Adrenal gland (tissue), 12 donors: Measurements from ENCODE around the gene PRAMEF18. TPM values are rescaled to one million over a fixed set of nuclear protein-coding genes. Genes with fewer than 3 reads are reported as not detected.
"Not testable (repeated sequence)": the region's sequence is repeated elsewhere in the genome, so short reads cannot be mapped to it uniquely, and the experiment has no call there.

Source experiments
- DNase-seq, 7 donors: peaks; one replicate each; pipeline ENCODE4 v3.0.0-alpha.2; 2019 to 2020
- H3K27ac ChIP-seq, 5 donors: fragments of 200-600 bp; sonication (generic) in 4 of 5; 1 replicate in 3 of 5; 2 replicates in 2 of 5; pipeline versions ENCODE4 v1.5.1 to v1.8.0; 2016 to 2020; ENCODE audit warnings: mild to moderate bottlenecking in 1 of 5
- H3K27me3 ChIP-seq: fragments of 200-600 bp; 2 replicates; pipeline ENCODE4 v1.8.0; 2021
- H3K36me3 ChIP-seq, 2 donors: fragments of 200-600 bp; replicated peaks in 1 of 2; 1 replicate in 1 of 2; 2 replicates in 1 of 2; pipeline versions ENCODE4 v1.5.1 to v1.8.0; 2018 to 2022
- H3K4me1 ChIP-seq, 2 donors: fragments of 200-600 bp; replicated peaks in 1 of 2; 1 replicate in 1 of 2; 2 replicates in 1 of 2; pipeline versions ENCODE4 v1.5.1 to v1.8.0; 2018 to 2021
- H3K4me3 ChIP-seq, 4 donors: fragments of 200-600 bp; sonication (generic) in 3 of 4; one replicate each; pipeline ENCODE4 v1.5.1; 2016 to 2018
- H3K9me3 ChIP-seq, 3 donors: fragments of 200-600 bp; sonication (generic) in 1 of 3; replicated peaks in 1 of 3; 1 replicate in 2 of 3; 2 replicates in 1 of 3; pipeline versions ENCODE4 v1.5.1 to v1.8.0; 2016 to 2021
- POLR2A ChIP-seq, 2 donors: fragments of 450-650 bp; IDR thresholded peaks; one replicate each; pipeline ENCODE4 v1.6.1; 2017; ENCODE audit warnings: antibody characterized with exemption in 2 of 2, mild to moderate bottlenecking in 2 of 2, moderate library complexity in 1 of 2
- whole genome bisulfite sequencing, 4 donors: extraction: QIAGEN DNeasy Blood & Tissue Kit in 2 of 4; methylation state at CpG; one replicate each; pipeline versions ENCODE4 v1.1.5 to v1.1.7; 2013 to 2017; 5-methylcytosine and 5-hydroxymethylcytosine counted together
- intact Hi-C, 2 donors: fragments of 100-400 bp; cut with DNase I; formaldehyde crosslinking; loops; one replicate each; pipeline versions ENCODE4 v1.14.1 to v1.15.0; 2022 to 2023
- polyA plus RNA-seq, 3 donors: library from polyadenylated mRNA; stranded (reverse); fragments of 200-250 nt in 2 of 3; fragments of 350-450 nt in 1 of 3; fragmentation: Illumina TruSeq in 1 of 3; extraction: RNeasy Lipid Tissue Mini Kit (QIAGEN cat#74804) in 1 of 3; gene quantifications; one replicate each; pipeline ENCODE4 v1.2.3, GENCODE V29; 2013 to 2014
- total RNA-seq, 9 donors: library from RNA; depleted of rRNA in 4 of 9; stranded (reverse); fragments of >200 nt in 4 of 9; fragments of 120-200 nt in 1 of 9; fragmentation: NEBNext Ultra II Directional in 1 of 9; extraction: Animal tissue kit (Norgen Biotek cat#: 25700) in 1 of 9; gene quantifications; one replicate each; pipeline versions ENCODE4 v1.1.0 to v1.2.4, GENCODE V29; 2013 to 2023
- TF ChIP-seq, protein P1 (sequence below), 6 experiments: fragments of 450-650 bp in 4 of 6; fragments of 200-600 bp in 2 of 6; sonication (generic) in 1 of 6; IDR thresholded peaks; 1 replicate in 5 of 6; 2 replicates in 1 of 6; pipeline versions ENCODE4 v1.5.1 to v1.8.0; 2016 to 2021; ENCODE audit warnings: antibody characterized with exemption in 6 of 6, mild to moderate bottlenecking in 2 of 6, moderate library complexity in 1 of 6
- donor health status: healthy with polysubstance abuse.
- donor health status: Bipolar disorder and iron deficiency.
- donor health status: DM: yes; HTN: yes; CAD: no.
- donor health status: DM: no; HTN: no; CAD: no.
- donor health status: DM: no; HTN: no; CAD: no.
- donor health status: DM: yes; HTN: yes; CAD: no.

PRAMEF18 gene
- total and polyA plus RNA-seq, 12 donors = not detected

DNA sequence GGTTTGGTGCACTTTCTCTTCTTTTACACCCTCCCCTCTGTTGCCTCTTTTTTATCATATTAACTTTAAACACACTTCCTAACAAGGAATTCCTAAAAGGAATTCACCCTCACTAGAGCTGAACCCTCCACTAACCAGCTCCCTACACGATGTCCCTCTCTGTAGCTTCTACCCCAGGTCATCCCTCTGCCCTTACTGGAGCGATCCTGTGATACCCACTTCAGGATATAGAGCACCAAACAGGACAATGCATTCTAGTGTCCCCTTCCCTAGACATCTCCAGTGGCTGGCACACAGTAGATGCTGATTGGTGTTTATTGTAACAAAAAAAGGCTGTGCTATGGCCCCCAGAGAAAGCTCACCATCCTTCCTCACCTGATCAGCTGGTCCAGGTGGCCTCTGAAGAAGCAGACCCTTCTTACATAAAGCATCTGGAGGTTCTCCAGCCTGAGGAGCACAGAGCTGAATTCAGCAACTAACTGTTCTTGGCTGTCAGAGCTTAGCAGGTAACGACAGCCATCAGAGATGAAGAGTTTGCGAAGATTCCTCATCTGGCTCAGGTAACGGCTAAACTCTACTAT lies 1.4 kb downstream of the PRAMEF18 start:
- DNase-seq = peak in 1 of 7 donors; percentile 9
- intact Hi-C loops = no loop called here
- Histone ChIP-seq H3K4me3 (no peak overlapping the region), H3K27me3 (peaks cover 7% of the 10 kb centered on the region), H3K4me1 (no peaks in the 10 kb centered on the region), H3K36me3 (no peaks in the 10 kb centered on the region), H3K27ac (no peak overlapping the region), H3K9me3 (no peaks in the 10 kb centered on the region)
- TF ChIP-seq, protein P1, sequence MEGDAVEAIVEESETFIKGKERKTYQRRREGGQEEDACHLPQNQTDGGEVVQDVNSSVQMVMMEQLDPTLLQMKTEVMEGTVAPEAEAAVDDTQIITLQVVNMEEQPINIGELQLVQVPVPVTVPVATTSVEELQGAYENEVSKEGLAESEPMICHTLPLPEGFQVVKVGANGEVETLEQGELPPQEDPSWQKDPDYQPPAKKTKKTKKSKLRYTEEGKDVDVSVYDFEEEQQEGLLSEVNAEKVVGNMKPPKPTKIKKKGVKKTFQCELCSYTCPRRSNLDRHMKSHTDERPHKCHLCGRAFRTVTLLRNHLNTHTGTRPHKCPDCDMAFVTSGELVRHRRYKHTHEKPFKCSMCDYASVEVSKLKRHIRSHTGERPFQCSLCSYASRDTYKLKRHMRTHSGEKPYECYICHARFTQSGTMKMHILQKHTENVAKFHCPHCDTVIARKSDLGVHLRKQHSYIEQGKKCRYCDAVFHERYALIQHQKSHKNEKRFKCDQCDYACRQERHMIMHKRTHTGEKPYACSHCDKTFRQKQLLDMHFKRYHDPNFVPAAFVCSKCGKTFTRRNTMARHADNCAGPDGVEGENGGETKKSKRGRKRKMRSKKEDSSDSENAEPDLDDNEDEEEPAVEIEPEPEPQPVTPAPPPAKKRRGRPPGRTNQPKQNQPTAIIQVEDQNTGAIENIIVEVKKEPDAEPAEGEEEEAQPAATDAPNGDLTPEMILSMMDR (IDR thresholded peaks at IDR 0.05) = no peak
- TF ChIP-seq POLR2A (IDR thresholded peaks at IDR 0.05) = no peak
- WGBS, 4 donors = 85 to 89% (median 86%) methylated on average over 5 of the region's 5 CpGs

DNA sequence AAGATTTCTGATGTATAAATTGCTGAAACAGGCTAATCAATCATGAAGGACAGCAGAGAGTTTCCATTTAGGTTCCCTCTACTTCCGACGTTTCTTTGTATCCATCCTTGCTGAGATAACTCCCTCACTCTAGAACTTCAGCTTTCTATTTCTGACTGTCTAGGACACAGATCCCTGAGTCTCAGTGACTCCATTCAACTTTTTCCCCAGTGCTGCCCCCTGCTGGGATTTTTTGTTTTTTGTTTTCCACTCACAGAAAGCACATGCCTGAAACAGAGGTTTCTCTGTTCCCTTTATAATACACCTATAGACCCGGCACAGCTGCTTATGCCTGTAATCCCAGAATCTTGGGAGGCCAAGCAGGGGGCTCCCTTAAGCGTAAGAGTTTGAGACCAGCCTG lies 3.2 kb downstream of the PRAMEF18 start:
- H3K9me3 ChIP-seq, H3K36me3 ChIP-seq, H3K4me1 ChIP-seq, H3K27ac ChIP-seq, H3K4me3 ChIP-seq, DNase-seq, H3K27me3 ChIP-seq, intact Hi-C loops: not testable (repeated sequence)
- no CpG with 5 or more reads among the region's 4 CpGs for WGBS, 4 donors

DNA sequence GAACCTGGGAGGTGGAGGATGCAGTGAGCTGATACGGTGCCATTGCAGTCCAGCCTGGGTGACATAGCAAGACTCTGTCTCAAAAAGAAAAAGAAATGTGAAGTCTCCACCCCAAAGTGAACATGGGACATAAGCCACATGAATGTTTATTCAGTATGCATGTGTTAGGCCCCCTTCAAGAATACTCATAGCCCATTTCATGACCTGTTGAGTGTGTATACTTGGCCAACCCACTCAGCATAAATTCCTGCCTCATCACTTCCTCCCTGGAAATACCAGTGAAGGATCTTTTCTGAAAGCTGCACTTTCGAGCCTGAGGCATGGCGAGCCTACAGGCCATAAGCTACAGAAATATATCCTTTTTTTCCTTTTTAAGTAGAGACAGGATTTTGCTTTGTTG lies 6.8 kb downstream of the PRAMEF18 start:
- WGBS, 4 donors = no CpG with 5 or more reads among the region's 3 CpGs
- intact Hi-C loops, H3K4me1 ChIP-seq: not testable (repeated sequence)

DNA sequence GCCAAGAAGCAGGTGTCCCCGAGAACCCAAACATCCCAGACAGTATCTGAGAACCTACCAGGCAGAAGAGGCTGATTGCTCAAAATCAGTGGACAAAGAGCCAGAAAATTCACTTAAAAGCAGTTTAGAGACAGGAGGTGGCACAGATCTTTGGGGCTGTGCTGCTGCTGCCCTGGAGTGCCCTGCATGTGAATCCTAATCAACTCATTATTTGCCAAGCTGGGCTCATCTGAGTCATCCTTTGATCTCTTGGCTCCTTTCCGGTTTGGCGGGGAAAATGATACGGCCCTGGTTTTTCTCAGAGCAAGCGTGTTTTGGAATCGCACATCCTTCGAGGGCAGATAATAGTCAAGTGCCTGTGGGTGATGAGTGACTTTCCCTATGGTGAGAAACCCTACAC lies 9.3 kb downstream of the PRAMEF18 start:
- intact Hi-C loops, H3K27ac ChIP-seq, H3K36me3 ChIP-seq, DNase-seq, H3K27me3 ChIP-seq, H3K9me3 ChIP-seq, H3K4me3 ChIP-seq, H3K4me1 ChIP-seq: not testable (repeated sequence)
- WGBS, 4 donors = no CpG with 5 or more reads among the region's 7 CpGs

More for the DNA sequence above, 6.8 kb downstream of the PRAMEF18 start:
- H3K27me3 ChIP-seq, H3K36me3 ChIP-seq, H3K4me3 ChIP-seq, DNase-seq, H3K27ac ChIP-seq, H3K9me3 ChIP-seq: not testable (repeated sequence)

DNA sequence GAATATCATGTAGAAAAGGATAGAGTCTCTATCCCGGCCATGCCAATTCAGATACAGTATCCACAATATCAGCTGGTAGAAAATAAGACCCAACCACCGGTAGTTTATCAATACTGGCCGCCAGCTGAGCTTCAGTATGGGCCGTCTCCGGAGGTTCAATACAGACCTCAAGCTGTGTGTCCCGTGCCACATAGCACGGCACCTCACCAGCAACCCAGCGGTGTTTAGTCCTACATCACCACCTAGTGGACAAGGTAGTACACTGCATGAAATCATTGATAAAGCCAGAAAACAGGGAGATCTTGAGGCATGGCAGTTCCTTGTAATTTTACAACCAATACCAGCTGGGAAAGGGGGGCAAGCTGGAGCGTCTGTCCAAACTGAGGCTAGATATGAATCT lies 17.2 kb downstream of the PRAMEF18 start:
- H3K36me3 ChIP-seq, H3K4me3 ChIP-seq, H3K27me3 ChIP-seq, DNase-seq, H3K9me3 ChIP-seq, intact Hi-C loops, H3K4me1 ChIP-seq, H3K27ac ChIP-seq: not testable (repeated sequence)
- no CpG with 5 or more reads among the region's 9 CpGs for WGBS, 4 donors

DNA sequence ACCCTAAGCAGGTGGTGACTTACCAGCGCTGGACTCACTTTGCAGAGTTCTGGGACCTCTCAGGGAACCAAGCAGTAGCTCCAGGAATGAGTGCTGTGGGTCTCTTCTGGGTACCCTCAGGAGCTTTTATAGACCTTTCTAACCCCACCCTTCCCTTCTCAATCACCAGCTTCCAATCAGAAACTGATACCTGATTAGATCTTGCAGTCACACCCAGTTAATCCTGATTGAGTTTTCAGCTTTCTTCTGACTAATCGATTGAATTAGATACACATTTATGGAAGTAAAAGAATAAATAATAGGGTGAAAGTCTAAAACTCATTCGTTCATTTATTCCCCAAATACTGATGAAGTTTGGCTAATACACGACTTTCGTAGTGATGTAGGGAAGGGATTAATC lies 24.6 kb downstream of the PRAMEF18 start, which contains the start of gene PRAMEF13:
Gene PRAMEF13 (minus strand): TSS at position 101 of the 400 bp plus-strand sequence. CDS start 1,820 bp downstream, outside the sequence.
- H3K27me3 ChIP-seq, DNase-seq, H3K4me3 ChIP-seq, H3K9me3 ChIP-seq, intact Hi-C loops, H3K27ac ChIP-seq, H3K4me1 ChIP-seq, H3K36me3 ChIP-seq: not testable (repeated sequence)
- 80% methylated on average over 1 of the region's 5 CpGs; no CpG with 5 or more reads in 3 of the 4 donors for WGBS, 4 donors

Other genes starting within 250 kb of the PRAMEF18 start
- not detected for gene PRAMEF27, start 169.6 kb downstream of the PRAMEF18 start, total RNA-seq
- not detected for gene PRAMEF27, start 169.6 kb downstream of the PRAMEF18 start, polyA plus RNA-seq
- gene HNRNPCL3, start 165.4 kb downstream of the PRAMEF18 start, total RNA-seq = not detected
- not detected for gene HNRNPCL3, start 165.4 kb downstream of the PRAMEF18 start, polyA plus RNA-seq
- not detected for gene PRAMEF25, start 155.4 kb downstream of the PRAMEF18 start, total RNA-seq
- gene PRAMEF25, start 155.4 kb downstream of the PRAMEF18 start, polyA plus RNA-seq = not detected
- not detected for gene HNRNPCL2, start 109.3 kb downstream of the PRAMEF18 start, total RNA-seq
- not detected for gene HNRNPCL2, start 109.3 kb downstream of the PRAMEF18 start, polyA plus RNA-seq
- gene PRAMEF26, start 70.1 kb downstream of the PRAMEF18 start, total RNA-seq = not detected
- not detected for gene PRAMEF26, start 70.1 kb downstream of the PRAMEF18 start, polyA plus RNA-seq
- not detected for gene HNRNPCL4, start 60.5 kb downstream of the PRAMEF18 start, total RNA-seq
- not detected for gene HNRNPCL4, start 60.5 kb downstream of the PRAMEF18 start, polyA plus RNA-seq
- gene PRAMEF9, start 54.3 kb downstream of the PRAMEF18 start, total RNA-seq = not detected
- gene PRAMEF9, start 54.3 kb downstream of the PRAMEF18 start, polyA plus RNA-seq = not detected
- not detected for gene PRAMEF13, start 24.7 kb downstream of the PRAMEF18 start, total RNA-seq
- gene PRAMEF13, start 24.7 kb downstream of the PRAMEF18 start, polyA plus RNA-seq = not detected
- not detected for gene PRAMEF5, start 28.0 kb upstream of the PRAMEF18 start, total RNA-seq
- not detected for gene PRAMEF5, start 28.0 kb upstream of the PRAMEF18 start, polyA plus RNA-seq
- not detected for gene PRAMEF8, start 59.0 kb upstream of the PRAMEF18 start, total RNA-seq
- not detected for gene PRAMEF8, start 59.0 kb upstream of the PRAMEF18 start, polyA plus RNA-seq
- gene PRAMEF33, start 77.4 kb upstream of the PRAMEF18 start, total RNA-seq = not detected
- gene PRAMEF33, start 77.4 kb upstream of the PRAMEF18 start, polyA plus RNA-seq = not detected
- gene PRAMEF15, start 89.4 kb upstream of the PRAMEF18 start, total RNA-seq = not detected
- gene PRAMEF15, start 89.4 kb upstream of the PRAMEF18 start, polyA plus RNA-seq = not detected
- not detected for gene PRAMEF14, start 121.0 kb upstream of the PRAMEF18 start, total RNA-seq
- gene PRAMEF14, start 121.0 kb upstream of the PRAMEF18 start, polyA plus RNA-seq = not detected
- not detected for gene PRAMEF19, start 145.8 kb upstream of the PRAMEF18 start, total RNA-seq
- not detected for gene PRAMEF19, start 145.8 kb upstream of the PRAMEF18 start, polyA plus RNA-seq
- not detected for gene PRAMEF17, start 163.5 kb upstream of the PRAMEF18 start, total RNA-seq
- gene PRAMEF17, start 163.5 kb upstream of the PRAMEF18 start, polyA plus RNA-seq = not detected
- gene PRAMEF20, start 184.3 kb upstream of the PRAMEF18 start, total RNA-seq = not detected
- gene PRAMEF20, start 184.3 kb upstream of the PRAMEF18 start, polyA plus RNA-seq = not detected